ENCODE measurements around the gene SNX20.

Gene SNX20

GRCh38 chr16:50679676-50680555 lies 1.2 kb downstream of the SNX20 start:
- DNase-seq, result no peak

GRCh38 chr16:50679266-50679665 lies 1.8 kb downstream of the SNX20 start:
- no peak for DNase-seq

GRCh38 chr16:50678531-50678930 lies 2.6 kb downstream of the SNX20 start:
- DNase-seq, result peak; percentile 37 to 64 (median 50)

- peak in 1 of 3 donors; percentile 37 for DNase-seq
These were observed 3.8 kb downstream of the SNX20 start for GRCh38 chr16:50677351-50677750.

GRCh38 chr16:50676684-50677225 lies 4.4 kb downstream of the SNX20 start:
- no peak for DNase-seq

GRCh38 chr16:50675686-50676610 lies 5.2 kb downstream of the SNX20 start:
- DNase-seq, result no peak

- DNase-seq, result no peak
These were observed 6.3 kb downstream of the SNX20 start for GRCh38 chr16:50674831-50675230.

GRCh38 chr16:50673496-50674275 lies 7.4 kb downstream of the SNX20 start:
- no peak for DNase-seq

GRCh38 chr16:50671644-50672260 lies 9.4 kb downstream of the SNX20 start:
- DNase-seq, result peak; percentile 67 to 75 (median 70)

GRCh38 chr16:50670476-50670875 lies 10.6 kb downstream of the SNX20 start:
- no peak for DNase-seq

- DNase-seq, result no peak
These were observed 11.4 kb downstream of the SNX20 start for GRCh38 chr16:50669741-50670140.

- DNase-seq, result no peak
These were observed 12.6 kb downstream of the SNX20 start for GRCh38 chr16:50668368-50669008.

- DNase-seq, result peak in 1 of 3 donors; percentile 7
These were observed 13.4 kb downstream of the SNX20 start for GRCh38 chr16:50667497-50668367.

GRCh38 chr16:50666658-50667496 lies 14.2 kb downstream of the SNX20 start:
- DNase-seq, result peak; percentile 67 to 75 (median 67)

GRCh38 chr16:50665128-50665878 lies 15.8 kb downstream of the SNX20 start:
- peak; percentile 94 to 95 (median 94) for DNase-seq

- no peak for DNase-seq
These were observed 16.8 kb downstream of the SNX20 start for GRCh38 chr16:50664270-50664669.

GRCh38 chr16:50662306-50662940 lies 18.7 kb downstream of the SNX20 start:
- no peak for DNase-seq

GRCh38 chr16:50659806-50660205 lies 21.3 kb downstream of the SNX20 start:
- DNase-seq, result no peak
